IMR-90 (cell line): Measurements from ENCODE around the gene UBLCP1.

ENCODE experiments used
- CEBPB ChIP-seq: IDR thresholded peaks from 2 replicates; pipeline ENCODE4 v1.6.1; 2012; ENCODE audit warnings: low read depth, low read length, improper control_type of control experiment
- CTCF ChIP-seq: conservative IDR thresholded peaks from 2 replicates; pipeline ENCODE4 v1.5.1; 2012; ENCODE audit warnings: mild to moderate bottlenecking, low read depth, low read length, improper control_type of control experiment
- ELK1 ChIP-seq: fragments of 150-350 bp; IDR thresholded peaks from 2 replicates; pipeline ENCODE4 v1.6.1; 2016; ENCODE audit warnings: low read depth, mild to moderate bottlenecking, low read length, moderate library complexity, borderline replicate concordance
- MXI1 ChIP-seq: IDR thresholded peaks from 2 replicates; pipeline ENCODE4 v1.6.1; 2012; ENCODE audit warnings: low read depth, mild to moderate bottlenecking, low read length, moderate library complexity, borderline replicate concordance
- POLR2A ChIP-seq: IDR thresholded peaks from 2 replicates; pipeline ENCODE4 v1.6.1; 2012; ENCODE audit warnings: mild to moderate bottlenecking, low read depth, low read length
- RFX5 ChIP-seq: IDR thresholded peaks from 2 replicates; pipeline ENCODE4 v1.8.0; 2012; ENCODE audit warnings: low read depth, mild to moderate bottlenecking, low read length, moderate library complexity

GRCh38 chr5:159224471-159224870 lies 38.6 kb upstream of the UBLCP1 start:
- no peak for TF ChIP-seq CTCF
- no peak for TF ChIP-seq POLR2A
- no peak for TF ChIP-seq RFX5
- no peak for TF ChIP-seq MXI1
- TF ChIP-seq CEBPB: no peak
- no peak for TF ChIP-seq ELK1
